NCI-H226 (cell line): ENCODE measurements around the gene RLN1.
"Not testable (repeated sequence)": the region's sequence is repeated elsewhere in the genome, so short reads cannot be mapped to it uniquely, and the experiment has no call there.

ENCODE experiments used
- DNase-seq: peaks from one replicate; pipeline ENCODE4 v3.0.0-alpha.2; 2015

RLN1 gene

GRCh38 chr9:5321601-5322000 is 18.1 kb downstream of the RLN1 start:
- DNase-seq, result not testable (repeated sequence)

GRCh38 chr9:5321058-5321457 is 18.6 kb downstream of the RLN1 start:
- DNase-seq, result no peak

GRCh38 chr9:5316406-5316805 is 23.3 kb downstream of the RLN1 start:
- DNase-seq, result not testable (repeated sequence)

- DNase-seq, result no peak
Observed at GRCh38 chr9:5315187-5315923, 24.3 kb downstream of the RLN1 start.

- peak; percentile 37 for DNase-seq
Observed at GRCh38 chr9:5310851-5311250, 28.8 kb downstream of the RLN1 start.

GRCh38 chr9:5305741-5306140 is 33.9 kb downstream of the RLN1 start:
- no peak for DNase-seq

GRCh38 chr9:5303840-5304795 is 35.6 kb downstream of the RLN1 start, which contains the start of gene RLN2:
Gene RLN2, minus strand, starts transcription at chr9:5304716. Its CDS starts 136 bp downstream, at chr9:5304580.
- DNase-seq, result not testable (repeated sequence)

- DNase-seq, result no peak
Observed at GRCh38 chr9:5301544-5301943, 38.1 kb downstream of the RLN1 start.

GRCh38 chr9:5292141-5292540 is 47.5 kb downstream of the RLN1 start:
- DNase-seq, result no peak

GRCh38 chr9:5288591-5288990 is 51.1 kb downstream of the RLN1 start:
- DNase-seq, result peak; percentile 28

GRCh38 chr9:5286262-5286661 is 53.4 kb downstream of the RLN1 start:
- DNase-seq, result no peak
